ENCODE results near the gene BOD1L2.

BOD1L2 gene

DNA sequence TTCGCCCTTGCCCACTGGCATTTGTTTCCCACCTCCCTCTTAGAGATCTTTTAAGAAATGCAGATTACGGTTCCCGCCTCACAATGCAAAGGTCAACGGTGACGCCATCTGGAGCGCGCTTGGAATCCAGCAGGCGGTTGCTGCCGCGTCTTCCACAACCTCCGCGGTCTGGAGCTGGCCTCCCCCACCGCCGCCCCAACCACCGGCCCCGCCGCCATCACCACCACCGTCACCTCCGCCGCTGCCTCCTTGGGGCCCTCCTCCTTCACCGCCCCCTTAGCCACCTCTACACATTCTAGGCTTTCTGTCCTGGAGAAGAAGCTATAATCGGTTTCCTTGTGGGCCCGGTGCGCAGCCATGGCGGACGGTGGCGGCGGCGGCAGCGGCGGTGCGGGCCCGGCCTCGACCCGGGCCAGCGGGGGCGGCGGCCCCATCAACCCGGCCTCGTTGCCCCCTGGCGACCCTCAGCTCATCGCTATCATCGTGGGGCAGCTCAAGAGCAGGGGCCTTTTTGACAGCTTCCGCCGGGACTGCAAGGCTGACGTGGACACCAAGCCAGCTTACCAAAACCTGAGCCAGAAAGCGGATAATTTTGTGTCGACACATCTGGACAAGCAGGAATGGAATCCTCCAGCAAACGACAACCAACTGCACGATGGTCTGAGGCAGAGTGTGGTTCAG is at the start of gene BOD1L2:
Gene BOD1L2, plus strand, starts transcription at position 132 of the 681 bp plus-strand sequence. Its CDS starts 226 bp downstream, at position 358.
- ATAC-seq (ENCODE audit: low read depth) (no peak), DNase-seq (ENCODE audit: low spot score) (no peak)
- no peaks in the 10 kb centered on the region for H3K9me3 ChIP-seq (ENCODE audit: severe bottlenecking)
- no peaks in the 10 kb centered on the region for H3K4me1 ChIP-seq (ENCODE audit: insufficient read depth, poor library complexity, severe bottlenecking)
- H3K27me3 ChIP-seq (ENCODE audit: insufficient read depth, poor library complexity, severe bottlenecking): peaks cover 3% of the 10 kb centered on the region
- H3K36me3 ChIP-seq (ENCODE audit: low read depth): no peaks in the 10 kb centered on the region
- TF ChIP-seq, protein P1, sequence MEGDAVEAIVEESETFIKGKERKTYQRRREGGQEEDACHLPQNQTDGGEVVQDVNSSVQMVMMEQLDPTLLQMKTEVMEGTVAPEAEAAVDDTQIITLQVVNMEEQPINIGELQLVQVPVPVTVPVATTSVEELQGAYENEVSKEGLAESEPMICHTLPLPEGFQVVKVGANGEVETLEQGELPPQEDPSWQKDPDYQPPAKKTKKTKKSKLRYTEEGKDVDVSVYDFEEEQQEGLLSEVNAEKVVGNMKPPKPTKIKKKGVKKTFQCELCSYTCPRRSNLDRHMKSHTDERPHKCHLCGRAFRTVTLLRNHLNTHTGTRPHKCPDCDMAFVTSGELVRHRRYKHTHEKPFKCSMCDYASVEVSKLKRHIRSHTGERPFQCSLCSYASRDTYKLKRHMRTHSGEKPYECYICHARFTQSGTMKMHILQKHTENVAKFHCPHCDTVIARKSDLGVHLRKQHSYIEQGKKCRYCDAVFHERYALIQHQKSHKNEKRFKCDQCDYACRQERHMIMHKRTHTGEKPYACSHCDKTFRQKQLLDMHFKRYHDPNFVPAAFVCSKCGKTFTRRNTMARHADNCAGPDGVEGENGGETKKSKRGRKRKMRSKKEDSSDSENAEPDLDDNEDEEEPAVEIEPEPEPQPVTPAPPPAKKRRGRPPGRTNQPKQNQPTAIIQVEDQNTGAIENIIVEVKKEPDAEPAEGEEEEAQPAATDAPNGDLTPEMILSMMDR (IDR thresholded peaks at IDR 0.05; ENCODE audit: poor library complexity, severe bottlenecking): no peak
- H3K27ac ChIP-seq (ENCODE audit: poor library complexity, severe bottlenecking): no peak within 1 kb of the TSS
- no peak within 1 kb of the TSS for H3K4me3 ChIP-seq (ENCODE audit: severe bottlenecking)

DNA sequence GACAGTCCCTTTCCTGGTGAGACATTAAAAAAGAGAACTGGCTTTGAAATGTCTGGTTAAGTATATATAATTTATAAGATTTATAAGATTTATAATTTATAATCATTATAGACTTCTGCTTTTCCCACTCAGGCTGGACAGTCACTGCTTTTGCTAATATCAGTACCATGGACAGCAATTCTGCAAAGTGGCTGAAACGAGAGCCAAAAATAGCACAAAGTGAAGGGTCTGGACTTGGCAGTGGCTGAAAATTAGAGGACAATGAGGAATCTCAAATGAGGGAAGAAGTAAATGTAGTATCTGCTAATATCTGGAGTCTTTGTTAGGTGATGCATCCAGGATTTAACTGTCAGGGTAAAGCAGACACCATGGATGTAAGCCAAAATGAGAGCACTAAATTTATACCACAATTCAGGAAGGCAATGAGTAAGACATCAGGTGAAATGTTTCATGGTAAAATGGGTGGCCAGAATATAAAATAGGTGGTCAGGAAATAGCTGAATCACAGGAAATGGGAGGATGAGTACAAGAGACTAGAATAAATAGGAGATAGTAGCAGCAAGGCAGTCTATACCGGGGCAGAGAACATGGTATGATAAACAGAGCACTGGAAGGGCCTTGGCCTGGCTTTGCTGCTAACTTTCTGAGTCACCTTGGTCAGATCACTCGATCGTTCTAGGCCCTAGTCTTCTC is 39.6 kb upstream of the BOD1L2 start:
- ATAC-seq (ENCODE audit: low read depth) (peak; percentile 31; the same call in 1 of the 3 replicates), DNase-seq (ENCODE audit: low spot score) (no peak)
- Histone ChIP-seq H3K27me3 (ENCODE audit: insufficient read depth, poor library complexity, severe bottlenecking) (no peaks in the 10 kb centered on the region), H3K4me3 (ENCODE audit: severe bottlenecking) (no peak overlapping the region), H3K27ac (ENCODE audit: poor library complexity, severe bottlenecking) (no peak overlapping the region), H3K36me3 (ENCODE audit: low read depth) (no peaks in the 10 kb centered on the region), H3K4me1 (ENCODE audit: insufficient read depth, poor library complexity, severe bottlenecking) (no peaks in the 10 kb centered on the region), H3K9me3 (ENCODE audit: severe bottlenecking) (no peaks in the 10 kb centered on the region)
- TF ChIP-seq, protein P1 (IDR thresholded peaks at IDR 0.05; ENCODE audit: poor library complexity, severe bottlenecking): no peak

DNA sequence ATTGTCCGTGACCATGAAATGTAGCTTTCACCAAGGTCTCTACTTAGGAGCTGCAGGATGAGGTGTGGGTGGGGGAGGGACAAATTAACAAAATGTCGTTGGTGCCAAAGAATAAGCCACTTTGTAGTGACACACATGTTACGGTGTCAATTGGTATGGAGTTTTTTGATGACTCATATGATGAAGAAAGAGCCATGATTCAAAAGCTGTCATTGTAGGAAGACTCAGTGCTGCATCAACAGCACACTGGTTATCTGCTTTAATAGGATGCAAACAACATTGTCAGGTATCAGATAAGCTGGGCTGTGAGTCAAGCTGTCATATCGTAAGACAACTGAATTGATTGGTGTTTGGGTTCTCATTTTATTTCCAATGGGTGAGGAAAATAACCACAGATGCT is 36.6 kb upstream of the BOD1L2 start:
- ATAC-seq (ENCODE audit: low read depth) (no peak), DNase-seq (ENCODE audit: low spot score) (no peak)
- no peaks in the 10 kb centered on the region for H3K36me3 ChIP-seq (ENCODE audit: low read depth)
- H3K27ac ChIP-seq (ENCODE audit: poor library complexity, severe bottlenecking): no peak overlapping the region
- H3K9me3 ChIP-seq (ENCODE audit: severe bottlenecking): no peaks in the 10 kb centered on the region
- H3K4me3 ChIP-seq (ENCODE audit: severe bottlenecking): no peak overlapping the region
- H3K27me3 ChIP-seq (ENCODE audit: insufficient read depth, poor library complexity, severe bottlenecking): no peaks in the 10 kb centered on the region
- TF ChIP-seq, protein P1 (IDR thresholded peaks at IDR 0.05; ENCODE audit: poor library complexity, severe bottlenecking): no peak
- H3K4me1 ChIP-seq (ENCODE audit: insufficient read depth, poor library complexity, severe bottlenecking): no peaks in the 10 kb centered on the region

DNA sequence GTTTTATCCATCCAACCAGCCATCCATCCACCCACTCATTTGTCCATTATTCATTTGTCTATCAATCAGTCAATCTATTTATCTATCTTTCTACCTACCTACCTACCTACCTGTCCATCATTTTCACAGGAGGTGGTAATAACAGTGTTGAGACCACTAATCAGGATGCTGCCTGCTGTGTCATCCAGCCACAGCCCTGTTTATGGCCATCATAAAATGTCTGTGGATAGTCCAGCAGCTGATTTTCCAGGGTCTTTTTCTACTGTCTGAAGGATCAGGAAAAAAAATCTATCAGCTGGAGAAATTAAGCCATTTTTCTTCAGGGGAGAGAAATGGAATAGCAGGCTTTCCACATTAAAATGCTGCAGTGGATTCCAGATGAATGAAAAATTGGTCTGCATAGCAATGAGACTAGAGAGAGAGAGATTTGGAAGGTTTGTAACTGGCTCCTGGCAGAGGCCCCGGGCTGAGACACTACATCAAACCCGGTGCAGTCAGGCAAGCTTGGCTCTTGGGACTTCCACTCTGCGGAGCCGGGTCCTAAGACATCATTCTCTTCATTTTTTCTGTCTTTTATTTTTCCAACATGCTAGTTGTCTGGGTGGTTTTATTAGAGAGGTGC is 33.0 kb upstream of the BOD1L2 start:
- Histone ChIP-seq H3K27me3 (ENCODE audit: insufficient read depth, poor library complexity, severe bottlenecking) (no peaks in the 10 kb centered on the region), H3K4me3 (ENCODE audit: severe bottlenecking) (no peak overlapping the region), H3K4me1 (ENCODE audit: insufficient read depth, poor library complexity, severe bottlenecking) (no peaks in the 10 kb centered on the region), H3K27ac (ENCODE audit: poor library complexity, severe bottlenecking) (no peak overlapping the region), H3K9me3 (ENCODE audit: severe bottlenecking) (no peaks in the 10 kb centered on the region), H3K36me3 (ENCODE audit: low read depth) (no peaks in the 10 kb centered on the region)
- DNase-seq (ENCODE audit: low spot score) (no peak), ATAC-seq (ENCODE audit: low read depth) (no peak)
- TF ChIP-seq, protein P1 (IDR thresholded peaks at IDR 0.05; ENCODE audit: poor library complexity, severe bottlenecking): no peak
